Ishikawa (cell line): ENCODE data around the gene PTPN5.

Source experiments
- RAD21 ChIP-seq: IDR thresholded peaks from 2 replicates; pipeline ENCODE4 v1.6.1; 2012; ENCODE audit warnings: low read depth
- TAF1 ChIP-seq: IDR thresholded peaks from 2 replicates; pipeline ENCODE4 v1.6.1; 2012; ENCODE audit warnings: low read depth, mild to moderate bottlenecking

- TF ChIP-seq TAF1: no peak
- TF ChIP-seq RAD21: no peak
Observed at GRCh38 chr11:18743365-18743764, 48.2 kb downstream of the PTPN5 start.
